Bone marrow (tissue), 2 donors: ENCODE measurements around the gene PLXDC1.
"Not testable (repeated sequence)": the region's sequence is repeated elsewhere in the genome, so short reads cannot be mapped to it uniquely, and the experiment has no call there.

Experiments used
- DNase-seq, 2 donors: peaks; one replicate each; lab custom pipeline; 2025; lab: John Stamatoyannopoulos, UW

The PLXDC1 gene

GRCh38 chr17:39181303-39181702 is 29.9 kb upstream of the PLXDC1 start:
- DNase-seq, result no peak

GRCh38 chr17:39178536-39178935 is 27.1 kb upstream of the PLXDC1 start:
- DNase-seq, result no peak

GRCh38 chr17:39177256-39177655 is 25.8 kb upstream of the PLXDC1 start:
- no peak for DNase-seq

GRCh38 chr17:39175695-39176093 is 24.3 kb upstream of the PLXDC1 start:
- DNase-seq, result peak in 1 of 2 donors; percentile 24

- DNase-seq, result peak; percentile 37 to 81
Observed at GRCh38 chr17:39174920-39175694, 23.7 kb upstream of the PLXDC1 start.

- DNase-seq, result no peak
Observed at GRCh38 chr17:39173526-39174274, 22.3 kb upstream of the PLXDC1 start.

GRCh38 chr17:39173080-39173479 is 21.6 kb upstream of the PLXDC1 start:
- DNase-seq, result no peak

GRCh38 chr17:39171933-39172332 is 20.5 kb upstream of the PLXDC1 start:
- no peak for DNase-seq

- no peak for DNase-seq
Observed at GRCh38 chr17:39170558-39170957, 19.1 kb upstream of the PLXDC1 start.

GRCh38 chr17:39170109-39170508 is 18.7 kb upstream of the PLXDC1 start:
- peak in 1 of 2 donors; percentile 47 for DNase-seq

- DNase-seq, result no peak
Observed at GRCh38 chr17:39169518-39169917, 18.1 kb upstream of the PLXDC1 start.

GRCh38 chr17:39169101-39169500 is 17.7 kb upstream of the PLXDC1 start:
- no peak for DNase-seq

- not testable (repeated sequence) for DNase-seq
Observed at GRCh38 chr17:39168503-39168902, 17.1 kb upstream of the PLXDC1 start.

- DNase-seq, result peak in 1 of 2 donors; percentile 96
Observed at GRCh38 chr17:39167476-39167875, 16.0 kb upstream of the PLXDC1 start.

GRCh38 chr17:39166437-39167335 is 15.2 kb upstream of the PLXDC1 start:
- DNase-seq, result peak in 1 of 2 donors; percentile 30

GRCh38 chr17:39165841-39166349 is 14.5 kb upstream of the PLXDC1 start, which contains the start of gene ARL5C:
TSS of gene ARL5C (minus strand) at chr17:39166161. CDS start at chr17:39165760, 401 bp downstream.
- DNase-seq, result no peak

GRCh38 chr17:39165178-39165840 is 13.9 kb upstream of the PLXDC1 start:
- no peak for DNase-seq

GRCh38 chr17:39164675-39165143 is 13.3 kb upstream of the PLXDC1 start:
- peak; percentile 64 to 87 for DNase-seq

GRCh38 chr17:39161962-39162361 is 10.5 kb upstream of the PLXDC1 start:
- DNase-seq, result no peak

- DNase-seq, result no peak
Observed at GRCh38 chr17:39158623-39159022, 7.2 kb upstream of the PLXDC1 start.

- no peak for DNase-seq
Observed at GRCh38 chr17:39156491-39156890, 5.1 kb upstream of the PLXDC1 start.
